ENCODE results near the gene SBNO2.
A peak's percentile ranks its signal among the peaks of the same experiment; 100 is the strongest.
"Not testable (repeated sequence)": the region's sequence is repeated elsewhere in the genome, so short reads cannot be mapped to it uniquely, and the experiment has no call there.

The SBNO2 gene

GRCh38 chr19:1210227-1210538 is 36.1 kb upstream of the SBNO2 start:
- DNase-seq (ENCODE audit: low read depth in 2 of 3, low spot score in 1 of 3) = no peak

GRCh38 chr19:1208830-1209229 is 34.8 kb upstream of the SBNO2 start:
- DNase-seq (ENCODE audit: low read depth in 2 of 3, low spot score in 1 of 3) = not testable (repeated sequence)

- peak in 1 of 3 donors; percentile 18 for DNase-seq (ENCODE audit: low read depth in 2 of 3, low spot score in 1 of 3)
Measured at GRCh38 chr19:1206864-1207450, 32.9 kb upstream of the SBNO2 start.

- DNase-seq (ENCODE audit: low read depth in 2 of 3, low spot score in 1 of 3) = no peak
Measured at GRCh38 chr19:1206150-1206863, 32.2 kb upstream of the SBNO2 start.

DNA sequence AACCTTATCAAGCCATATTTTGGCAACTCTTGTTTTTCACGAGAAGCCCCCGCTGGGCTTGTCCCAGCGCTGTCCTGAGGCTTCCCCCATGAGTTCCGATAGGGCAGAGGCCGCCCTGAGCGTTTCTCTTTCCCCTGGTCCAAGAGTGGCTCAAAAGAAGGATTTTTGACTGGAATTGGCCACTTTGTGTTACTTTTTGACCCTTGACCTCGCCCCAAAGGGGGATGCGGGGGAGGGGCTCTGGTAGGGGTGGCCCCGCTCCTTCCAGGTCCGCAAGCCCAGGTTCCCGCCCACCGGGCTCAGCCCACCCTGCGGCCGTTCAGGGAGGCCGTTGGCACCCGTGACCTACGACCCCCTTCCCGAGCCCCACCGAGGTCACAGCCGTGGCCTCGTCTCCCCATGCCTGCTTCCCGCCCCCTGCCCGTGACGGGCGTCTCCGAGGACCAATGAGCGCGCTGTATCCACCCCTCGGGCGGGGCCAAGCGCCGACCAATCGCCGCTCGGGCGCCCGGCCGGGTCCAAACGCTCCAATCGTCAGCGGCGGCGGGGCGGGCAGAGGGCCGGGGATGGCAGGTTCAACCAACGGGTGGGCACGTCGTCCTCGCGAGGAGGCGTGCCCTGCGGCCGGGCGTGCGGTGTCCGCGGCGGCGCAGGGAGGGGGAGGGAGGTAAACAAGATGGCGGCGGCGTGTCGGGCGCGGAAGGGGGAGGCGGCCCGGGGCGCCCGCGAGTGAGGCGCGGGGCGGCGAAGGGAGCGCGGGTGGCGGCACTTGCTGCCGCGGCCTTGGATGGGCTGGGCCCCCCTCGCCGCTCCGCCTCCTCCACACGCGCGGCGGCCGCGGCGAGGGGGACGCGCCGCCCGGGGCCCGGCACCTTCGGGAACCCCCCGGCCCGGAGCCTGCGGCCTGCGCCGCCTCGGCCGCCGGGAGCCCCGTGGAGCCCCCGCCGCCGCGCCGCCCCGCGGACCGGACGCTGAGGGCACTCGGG is 31.3 kb upstream of the SBNO2 start, which contains the start of gene STK11:
STK11 (plus strand) TSS at position 665 of the 986 bp plus-strand sequence. CDS start 1,136 bp downstream, outside the sequence.
- peak; percentile 99 to 100 (median 99) for DNase-seq (ENCODE audit: low read depth in 2 of 3, low spot score in 1 of 3)

DNA sequence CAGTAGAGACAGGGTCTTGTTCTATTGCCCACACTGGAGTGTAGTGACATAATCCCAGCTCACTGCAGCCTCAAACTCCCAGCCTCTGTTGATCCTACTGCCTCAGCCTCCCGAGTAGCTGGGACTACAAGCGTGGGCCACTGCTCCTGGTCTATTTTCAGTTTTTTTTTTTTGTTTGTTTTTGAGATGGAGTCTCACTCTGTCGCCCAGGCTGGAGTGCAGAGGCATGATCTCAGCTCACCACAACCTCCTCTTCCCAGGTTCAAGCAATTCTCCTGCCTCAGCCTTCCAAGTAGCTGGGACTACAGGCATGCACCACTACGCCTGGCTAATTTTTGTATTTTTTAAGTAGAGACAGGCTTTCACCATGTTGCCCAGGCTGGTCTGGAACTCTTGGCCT is 26.5 kb upstream of the SBNO2 start:
- DNase-seq (ENCODE audit: low read depth in 2 of 3, low spot score in 1 of 3) = not testable (repeated sequence)

DNA sequence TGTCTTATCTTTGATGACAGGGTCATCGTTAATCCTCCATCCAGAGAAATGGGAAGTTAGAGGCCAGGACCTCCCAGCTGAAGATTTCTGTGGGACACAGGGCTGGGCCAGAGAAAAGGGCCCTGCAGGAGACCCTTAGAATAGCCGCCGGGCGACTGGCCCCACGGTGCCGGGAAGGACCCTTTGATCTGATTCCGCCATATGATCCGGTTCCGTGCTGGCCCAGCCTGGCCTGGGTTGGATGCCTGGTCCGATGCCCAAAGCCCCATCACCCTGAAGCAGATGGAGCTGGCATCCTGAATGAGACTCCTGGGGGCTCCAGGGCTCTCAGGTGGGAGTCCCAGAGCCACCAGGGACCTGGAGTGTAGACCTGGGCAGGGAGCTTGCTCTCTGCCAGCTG is 25.5 kb upstream of the SBNO2 start:
- no peak for DNase-seq (ENCODE audit: low read depth in 2 of 3, low spot score in 1 of 3)

DNA sequence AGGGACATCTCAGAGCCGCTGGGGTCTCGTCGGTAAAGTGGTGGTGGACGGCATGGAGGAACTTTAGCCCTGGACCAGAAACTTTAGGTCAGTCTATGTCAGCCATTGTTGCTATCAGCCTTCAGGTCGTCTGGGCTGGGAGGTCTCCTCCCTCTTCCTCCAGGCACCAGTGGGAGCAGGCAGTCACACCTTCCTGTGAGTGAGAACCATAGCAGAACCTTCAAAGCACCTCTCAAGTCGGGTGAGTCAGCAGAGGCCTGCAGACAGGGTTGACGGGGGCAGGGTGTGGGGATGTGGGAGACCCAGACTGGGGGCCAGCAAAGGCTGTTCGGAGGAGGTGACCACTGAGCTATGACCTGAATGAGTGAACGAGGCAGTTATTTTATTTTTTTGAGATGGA is 15.4 kb upstream of the SBNO2 start:
- DNase-seq (ENCODE audit: low read depth in 2 of 3, low spot score in 1 of 3) = peak; percentile 42 to 46 (median 46)

DNA sequence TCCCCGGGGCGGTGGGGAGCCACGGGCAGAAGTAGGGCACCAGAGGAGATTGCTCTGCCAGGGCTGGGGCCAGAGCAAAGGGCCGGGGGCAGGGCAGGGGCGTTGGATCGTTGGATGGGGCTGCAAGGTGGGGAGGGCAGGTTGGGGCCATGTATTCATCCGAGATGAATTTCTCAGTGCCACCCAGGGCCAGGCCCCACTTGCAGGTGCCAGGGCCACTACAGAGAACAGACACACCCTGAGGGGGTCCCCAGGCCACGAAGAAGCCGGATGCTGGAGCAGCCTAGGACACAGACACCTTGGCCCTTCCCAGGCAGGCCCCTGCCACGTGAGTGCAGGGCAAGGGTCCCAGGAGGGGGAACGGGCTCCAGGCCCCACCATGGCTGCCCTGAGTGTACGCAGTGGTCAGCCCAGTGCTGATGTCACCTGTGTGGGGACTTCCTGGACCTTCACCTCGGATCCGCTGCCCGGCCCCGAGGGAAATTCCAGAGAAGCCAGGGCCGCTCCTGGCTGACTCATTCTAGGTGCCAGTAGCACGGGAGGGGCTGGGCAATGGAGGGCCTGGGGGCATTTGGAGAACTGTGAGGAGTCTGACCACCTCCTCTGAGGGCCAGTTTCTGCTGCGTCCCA is 9.6 kb upstream of the SBNO2 start:
- no peak for DNase-seq (ENCODE audit: low read depth in 2 of 3, low spot score in 1 of 3)

GRCh38 chr19:1182727-1183126 is 8.7 kb upstream of the SBNO2 start:
- no peak for DNase-seq (ENCODE audit: low read depth in 2 of 3, low spot score in 1 of 3)

GRCh38 chr19:1182068-1182467 is 8.0 kb upstream of the SBNO2 start:
- no peak for DNase-seq (ENCODE audit: low read depth in 2 of 3, low spot score in 1 of 3)

GRCh38 chr19:1181606-1182005 is 7.5 kb upstream of the SBNO2 start:
- DNase-seq (ENCODE audit: low read depth in 2 of 3, low spot score in 1 of 3) = no peak

DNA sequence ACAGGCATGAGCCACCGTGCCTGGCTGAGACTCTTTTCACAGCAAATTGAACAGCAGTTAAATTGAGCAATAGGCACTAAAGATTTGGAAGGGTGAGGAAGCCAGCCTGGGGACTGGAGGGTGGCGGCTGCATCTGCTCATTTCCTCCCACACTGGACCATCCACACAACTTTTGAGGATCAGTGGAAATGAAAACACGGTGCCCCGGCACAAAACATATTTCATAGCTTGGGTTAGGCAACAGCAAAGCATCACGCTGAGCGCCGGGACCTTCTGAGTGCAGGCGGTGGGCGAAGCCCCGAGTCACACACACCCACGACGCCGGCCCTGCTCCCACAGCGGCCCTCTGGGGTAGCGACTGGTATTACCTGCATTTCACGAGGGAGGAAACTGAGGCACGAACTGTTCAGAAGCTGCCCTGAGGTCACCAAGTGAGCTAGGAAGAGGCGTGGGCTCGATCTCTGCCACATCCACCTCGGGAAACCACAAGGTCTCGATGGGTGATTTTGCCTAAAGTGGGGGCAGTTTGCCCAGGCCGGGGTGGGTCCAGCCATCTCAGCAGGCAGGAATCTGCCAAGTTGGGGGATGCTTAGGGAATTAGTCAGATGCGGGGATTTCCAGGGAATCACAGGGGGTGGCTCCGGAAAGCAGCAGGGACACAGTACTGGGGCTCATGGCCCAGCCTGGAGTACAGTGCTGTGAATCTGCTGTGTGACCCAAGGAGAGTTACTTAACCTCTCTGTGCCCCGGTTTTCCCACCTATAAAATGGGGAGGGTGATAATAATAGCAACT is 3.5 kb upstream of the SBNO2 start:
- no peak for DNase-seq (ENCODE audit: low read depth in 2 of 3, low spot score in 1 of 3)

DNA sequence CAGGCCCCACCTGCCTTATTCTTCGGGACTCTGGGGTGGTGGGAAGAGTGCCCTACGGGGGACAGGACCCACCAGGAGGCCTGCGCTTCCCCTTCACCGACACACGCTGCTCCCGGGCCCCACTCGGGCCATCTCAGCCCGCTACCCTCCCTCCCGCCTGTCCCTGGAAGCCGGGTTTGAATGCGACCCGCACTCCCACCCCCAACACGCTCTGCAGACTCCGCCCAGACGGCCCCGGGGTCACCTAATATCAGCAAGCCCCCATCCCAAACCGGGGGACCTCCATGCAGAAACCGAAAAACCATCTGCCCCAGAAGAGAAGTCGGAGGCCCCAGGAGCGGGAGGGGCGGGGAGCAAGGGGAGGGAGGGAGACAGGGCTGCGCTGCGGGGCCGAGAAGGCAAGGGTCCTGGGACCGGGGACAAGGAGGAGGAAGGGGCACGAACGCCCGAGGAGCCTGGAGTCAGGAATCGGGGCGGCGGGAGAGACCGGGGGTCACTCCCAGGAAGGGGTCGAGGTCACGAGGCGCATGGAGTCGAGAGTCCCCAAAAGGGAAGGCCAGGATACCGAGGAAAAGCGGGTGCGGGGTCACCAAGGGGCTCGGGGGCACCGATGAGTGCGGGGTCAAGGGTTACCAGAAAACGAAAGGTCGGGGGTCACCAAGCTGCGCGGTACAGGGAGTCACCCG is 766 bp downstream of the SBNO2 start:
- DNase-seq (ENCODE audit: low read depth in 2 of 3, low spot score in 1 of 3) = no peak

- DNase-seq (ENCODE audit: low read depth in 2 of 3, low spot score in 1 of 3) = no peak
Measured at GRCh38 chr19:1172353-1173158, 1.5 kb downstream of the SBNO2 start.

- no peak for DNase-seq (ENCODE audit: low read depth in 2 of 3, low spot score in 1 of 3)
Measured at GRCh38 chr19:1171755-1172352, 2.2 kb downstream of the SBNO2 start.

DNA sequence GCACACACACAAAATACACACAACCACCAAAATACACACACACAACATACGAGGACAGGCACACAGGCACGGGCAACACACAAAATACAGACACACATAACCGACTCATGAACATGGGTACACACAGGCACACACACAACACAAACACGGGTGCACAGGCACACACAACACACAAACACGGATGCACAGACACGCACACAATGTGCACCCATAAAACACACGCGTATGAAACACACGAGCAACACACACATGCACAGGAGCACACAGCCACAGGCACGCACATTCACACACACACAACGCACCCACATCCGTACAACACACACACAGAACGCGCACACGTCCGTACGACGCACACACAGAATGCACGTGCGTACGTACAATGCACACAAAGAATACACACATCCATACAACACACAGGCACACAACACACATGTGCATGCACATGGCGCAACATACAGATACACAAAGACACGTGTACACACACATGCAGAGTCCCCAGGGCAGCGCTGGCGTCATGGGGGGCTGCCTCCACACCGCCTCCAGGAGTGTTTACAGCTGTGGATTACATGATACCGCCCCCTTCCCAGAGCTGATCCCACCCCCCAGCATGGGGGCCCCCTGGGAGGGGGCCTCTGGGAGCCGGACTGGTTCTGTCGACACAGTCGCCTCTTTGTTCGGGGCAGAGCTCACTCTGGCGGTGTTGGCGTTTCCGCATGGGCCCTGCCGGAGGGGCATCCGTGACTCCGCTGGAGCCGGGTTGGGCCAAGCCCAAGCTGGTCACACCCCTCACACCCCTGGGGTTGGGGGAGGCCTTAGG is 2.9 kb downstream of the SBNO2 start:
- no peak for DNase-seq (ENCODE audit: low read depth in 2 of 3, low spot score in 1 of 3)
